GM18870 (cell line): ENCODE measurements around the gene SLC22A16.

ENCODE experiments used
- ATAC-seq: cut with Tn5 transposase; IDR thresholded peaks from one replicate; pipeline ENCODE4 v1.9.1; 2021; ENCODE audit warnings: moderate library complexity; ENCODE audit not compliant: unreplicated experiment

Gene SLC22A16

DNA sequence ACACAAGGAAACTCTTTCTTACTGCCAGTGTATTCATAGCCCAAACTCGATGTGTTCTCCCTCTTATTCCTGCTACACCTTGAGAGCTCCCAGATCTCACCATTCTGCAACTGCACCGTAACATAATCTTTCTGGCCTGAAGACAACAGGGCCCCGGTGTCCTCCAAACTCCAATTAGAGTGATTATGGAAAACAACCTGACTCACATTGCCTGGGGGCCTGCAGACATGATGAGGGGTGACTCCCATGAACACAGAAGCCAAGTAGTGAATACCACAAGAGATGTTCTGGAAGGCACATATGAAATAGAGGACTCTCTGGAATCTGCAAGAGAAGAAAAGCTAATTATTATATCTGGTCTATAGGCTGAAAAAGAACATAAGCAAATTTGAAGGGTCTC is 19.7 kb downstream of the SLC22A16 start:
- ATAC-seq: no peak

DNA sequence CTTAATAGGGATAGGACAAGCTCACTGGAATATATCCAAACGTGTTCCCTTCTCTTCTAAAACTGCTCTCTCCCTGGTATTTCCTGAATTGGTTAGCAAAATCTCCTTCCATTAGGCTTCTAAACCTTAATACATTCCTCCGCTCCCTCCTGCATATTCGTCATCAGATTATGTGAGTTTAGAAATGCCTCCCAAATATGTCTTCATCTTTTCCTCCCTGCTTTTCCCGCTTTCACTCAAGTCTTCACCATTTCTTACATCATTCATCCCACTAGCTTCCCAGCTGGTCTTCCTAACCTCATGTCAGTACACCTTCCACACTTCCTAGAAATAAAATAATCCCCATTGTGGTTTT is 26.9 kb downstream of the SLC22A16 start:
- no peak for ATAC-seq

DNA sequence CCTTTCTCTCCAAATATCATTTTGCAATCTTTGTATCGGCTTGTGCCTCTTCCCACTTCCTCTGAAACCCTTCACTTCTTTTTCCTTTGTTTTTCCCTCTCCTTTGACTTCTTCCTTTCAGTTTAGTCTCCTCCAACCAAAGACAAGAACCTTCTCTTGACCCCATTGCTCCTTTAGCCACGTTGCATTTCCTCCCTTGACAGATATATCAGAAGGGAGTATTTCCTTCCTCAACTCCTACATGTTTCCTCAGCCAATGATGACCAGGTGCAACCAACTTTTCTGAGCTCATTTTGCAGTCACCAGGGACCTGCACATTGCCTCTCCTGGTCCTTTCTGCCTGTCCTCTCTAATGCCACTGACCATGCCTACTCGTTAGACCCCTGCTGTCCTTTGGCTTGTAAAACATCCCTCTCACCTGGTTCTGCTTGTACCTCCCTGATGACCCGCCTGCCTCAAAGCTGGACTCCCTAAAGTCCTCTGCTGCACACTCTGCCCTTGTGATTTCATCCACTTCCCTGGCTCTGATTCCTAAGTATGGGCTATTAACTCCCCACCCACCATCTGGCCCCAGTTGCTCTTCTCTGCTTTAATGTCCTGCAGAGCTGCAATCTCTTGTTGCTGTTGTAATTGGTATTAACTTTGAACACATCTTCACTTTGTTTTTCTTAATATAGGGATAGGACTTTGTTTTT is 27.4 kb downstream of the SLC22A16 start:
- ATAC-seq: no peak

DNA sequence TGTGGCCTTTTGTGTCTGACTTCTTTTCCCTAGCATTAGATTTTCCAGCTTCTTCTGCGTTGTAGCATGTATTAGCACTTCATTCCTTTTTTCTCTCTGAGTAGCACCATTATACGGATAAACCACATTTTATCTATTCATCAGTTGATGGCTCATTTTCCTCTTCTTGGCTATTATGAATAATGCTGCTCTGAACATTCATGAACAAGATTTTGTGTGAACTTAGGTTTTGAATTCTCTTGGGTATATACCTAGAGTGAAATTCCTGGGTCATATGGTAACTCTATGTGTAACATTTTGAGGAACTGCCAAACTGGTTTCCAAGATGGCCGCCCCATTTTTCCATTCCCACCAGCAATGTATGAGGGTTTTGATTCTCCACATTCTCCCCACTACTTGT is 28.7 kb downstream of the SLC22A16 start:
- ATAC-seq: no peak

DNA sequence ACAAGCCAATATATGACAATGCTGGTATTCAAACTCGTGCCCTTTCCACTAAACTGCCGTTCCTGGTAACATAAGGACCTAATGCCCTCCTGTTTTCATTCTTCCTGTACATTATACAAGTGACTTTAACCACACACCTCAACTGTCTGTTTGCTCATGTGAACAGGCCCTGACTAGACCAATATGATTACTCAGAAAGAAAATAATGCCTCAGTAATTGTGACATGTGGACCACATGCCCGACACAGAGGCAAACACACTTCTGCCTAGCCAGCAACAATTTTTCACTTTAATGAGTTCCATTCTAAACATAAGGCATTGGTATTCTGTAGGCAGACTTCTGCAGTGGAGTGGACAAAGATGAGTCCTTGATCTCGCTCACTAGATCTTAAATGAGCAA is 30.0 kb downstream of the SLC22A16 start:
- ATAC-seq: no peak

DNA sequence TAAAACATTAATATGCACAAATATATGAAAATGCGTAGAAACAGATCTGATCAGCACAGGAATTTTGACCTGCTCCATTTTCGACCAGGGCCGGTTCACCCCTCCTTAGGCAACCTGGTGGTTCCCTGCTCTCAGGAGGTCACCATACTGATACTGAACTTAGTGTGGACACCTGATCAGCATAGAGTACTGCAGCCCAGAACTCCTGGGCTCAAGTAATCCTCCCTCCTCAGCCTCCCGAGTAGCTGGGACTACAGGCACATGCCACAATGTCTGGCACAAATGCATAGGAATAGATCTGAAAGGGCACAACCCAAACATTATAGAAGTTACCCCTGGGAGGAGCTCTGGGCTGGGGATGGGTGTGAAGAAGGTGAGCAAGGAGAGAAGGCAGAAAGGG is 36.4 kb downstream of the SLC22A16 start:
- no peak for ATAC-seq

DNA sequence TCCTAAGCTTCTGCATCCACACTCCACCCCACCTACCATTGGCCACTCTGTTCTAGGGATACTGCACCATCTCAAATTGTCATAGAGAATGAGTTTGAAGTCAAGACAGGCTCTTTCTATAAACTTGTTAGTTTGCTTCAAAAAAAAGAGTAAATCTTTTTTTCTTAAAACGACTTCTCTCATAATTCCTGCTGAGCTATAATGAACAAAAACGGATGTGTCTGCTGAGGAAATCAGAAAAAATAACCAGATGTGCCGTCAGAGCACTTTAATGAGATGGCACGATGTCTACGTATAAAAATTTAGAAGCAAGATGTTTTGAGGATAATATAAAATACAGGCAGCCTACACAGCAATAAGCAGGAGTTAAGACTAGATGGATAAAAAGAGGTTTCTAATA is 37.1 kb downstream of the SLC22A16 start:
- no peak for ATAC-seq

DNA sequence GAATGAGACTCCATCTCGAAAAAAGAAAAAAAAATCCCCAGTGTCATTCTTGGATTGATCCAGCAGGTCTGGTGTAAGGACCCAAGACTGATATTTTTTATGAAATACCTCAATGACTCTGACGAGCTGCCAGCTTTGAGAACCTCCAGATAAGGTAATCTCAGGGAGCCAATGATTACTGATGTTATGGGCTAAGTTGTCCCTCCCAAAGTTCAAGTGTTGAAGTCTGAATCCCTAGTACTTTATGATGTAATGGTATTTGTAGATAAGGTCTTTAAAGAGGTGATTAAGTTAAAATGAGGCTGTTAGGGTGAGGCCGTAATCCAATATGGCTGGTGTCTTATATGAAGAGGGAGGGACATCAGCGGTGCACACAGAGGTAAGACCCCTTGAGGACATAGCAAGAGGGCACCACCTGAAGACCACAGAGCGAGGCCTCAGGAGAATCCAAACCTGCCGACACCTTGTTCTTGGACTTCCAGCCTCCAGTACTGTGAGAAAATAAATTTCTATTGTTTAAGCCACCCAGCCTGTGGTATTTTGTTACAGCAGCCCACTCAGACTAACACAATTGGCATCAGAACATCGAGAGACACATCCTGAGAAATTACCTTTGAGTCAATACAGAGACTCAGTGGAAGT is 41.3 kb downstream of the SLC22A16 start:
- no peak for ATAC-seq

DNA sequence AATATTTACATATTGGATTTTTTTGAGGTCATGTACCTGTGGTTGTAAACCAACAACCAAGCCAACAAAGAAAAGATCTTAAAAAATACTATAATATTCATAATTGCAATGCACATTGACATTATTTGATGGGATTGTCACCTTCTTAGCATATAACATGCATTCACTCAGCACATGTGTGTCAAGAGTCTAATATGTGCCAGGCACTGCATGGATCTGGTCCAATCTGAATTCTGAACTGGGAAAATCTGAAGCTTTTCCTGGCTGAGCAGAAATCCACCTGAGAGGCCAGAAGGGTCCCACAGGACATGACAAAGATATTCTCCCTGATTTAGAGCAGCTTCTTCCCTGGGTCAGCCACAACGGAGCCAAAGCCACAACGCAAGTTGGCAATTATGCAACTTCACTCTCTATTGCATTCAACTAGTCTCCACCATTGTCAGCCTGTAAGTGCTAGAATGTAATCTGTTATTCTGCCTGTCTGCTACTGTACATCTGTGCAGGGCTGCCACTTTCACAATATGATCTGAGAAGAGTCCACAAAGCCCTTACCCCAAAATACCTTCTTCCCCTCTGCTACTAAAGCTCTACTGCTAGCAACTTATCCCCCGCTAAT is 44.0 kb downstream of the SLC22A16 start:
- no peak for ATAC-seq

DNA sequence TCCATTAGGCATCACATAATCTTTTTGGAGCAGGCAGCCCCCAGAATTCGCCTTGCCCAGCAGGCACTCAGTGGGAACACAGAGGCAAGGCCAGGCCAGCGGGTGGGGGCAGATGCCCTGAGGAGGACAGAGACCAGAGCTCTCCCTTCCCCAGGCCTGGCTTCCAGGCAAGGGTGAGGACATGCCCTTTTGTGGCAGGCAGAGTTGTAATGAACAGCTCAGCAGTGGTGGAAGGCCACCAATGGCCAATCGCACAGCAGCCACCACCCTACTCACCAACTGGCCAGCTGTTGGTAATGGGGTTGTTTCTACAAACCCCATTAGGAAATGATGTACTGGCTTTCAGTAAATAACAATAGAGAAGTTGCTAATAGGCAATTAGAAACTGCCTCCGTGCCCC is 45.7 kb downstream of the SLC22A16 start:
- no peak for ATAC-seq

DNA sequence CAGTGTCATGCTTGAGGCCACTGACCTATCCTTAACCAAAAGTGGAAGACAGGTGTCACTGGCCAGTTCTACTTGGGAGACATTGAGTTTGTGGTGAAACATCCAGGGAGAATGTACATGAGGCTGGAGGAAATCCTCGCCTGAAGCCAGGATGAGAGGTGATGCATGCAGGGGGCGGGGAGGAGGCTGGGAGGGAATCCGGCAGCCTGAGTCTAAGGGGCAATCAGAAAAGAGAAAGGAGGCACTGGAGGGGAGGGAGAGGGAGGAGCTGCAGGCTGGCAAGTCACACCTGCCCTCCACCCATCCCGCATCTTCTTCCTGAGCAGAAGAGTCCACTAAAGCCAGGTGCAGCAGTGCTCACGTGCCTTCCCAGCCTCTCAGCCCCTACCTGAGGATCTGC is 46.2 kb downstream of the SLC22A16 start:
- ATAC-seq: no peak

DNA sequence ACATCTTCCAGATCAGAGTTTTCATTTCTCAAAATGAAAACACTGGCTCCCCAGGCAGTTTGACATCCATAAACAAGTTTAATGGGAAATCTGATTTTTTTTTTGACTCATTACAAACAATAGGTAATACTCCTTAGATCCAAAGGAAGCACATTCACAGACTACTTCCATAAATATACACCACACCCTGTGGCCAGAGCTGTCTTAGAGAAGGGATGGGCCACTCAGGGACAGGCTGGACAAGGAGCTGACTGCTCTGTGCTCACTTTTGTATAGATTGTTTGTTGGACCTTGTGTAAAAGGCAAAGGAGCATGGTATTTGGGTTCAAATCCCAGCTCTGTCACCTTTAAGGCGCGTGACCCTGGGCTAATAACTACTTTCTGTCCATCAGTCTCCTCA is 48.3 kb downstream of the SLC22A16 start:
- no peak for ATAC-seq

DNA sequence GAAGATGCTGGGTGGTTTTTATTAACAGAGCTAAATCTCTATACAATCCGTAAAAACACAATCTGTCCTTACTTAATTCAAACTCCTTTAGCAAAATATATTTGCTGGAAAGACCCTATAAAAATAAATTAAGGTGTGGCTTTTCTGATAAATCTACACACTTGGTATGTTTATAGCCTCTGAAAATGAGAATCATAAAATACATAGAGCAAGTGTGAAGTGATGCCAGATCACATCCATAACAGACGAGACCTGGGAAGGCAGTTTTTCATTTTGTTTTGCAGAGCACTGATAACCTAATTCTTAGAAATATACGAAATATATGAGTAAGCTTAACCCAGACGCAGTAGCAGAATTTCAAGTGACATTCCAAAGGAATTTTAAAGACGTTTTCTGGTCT is 50.6 kb downstream of the SLC22A16 start:
- ATAC-seq: no peak

DNA sequence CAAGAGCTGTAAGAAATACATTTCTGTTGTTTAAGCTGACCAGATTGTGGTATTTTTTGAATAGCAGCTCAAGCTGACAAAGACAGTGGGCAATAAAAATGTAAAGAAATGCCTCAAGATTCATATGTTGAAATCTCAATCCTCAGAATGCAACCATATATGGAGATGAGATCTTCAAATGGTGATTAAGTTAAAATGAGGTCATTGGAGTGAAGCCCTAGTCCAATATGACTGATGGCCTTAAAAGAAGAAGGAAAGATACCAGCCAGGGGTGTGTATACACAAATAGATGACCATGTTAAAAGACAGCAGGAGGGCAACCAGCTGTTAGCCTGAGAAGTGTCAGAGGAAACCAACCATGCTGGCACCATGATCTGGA is 54.0 kb downstream of the SLC22A16 start:
- ATAC-seq: no peak

DNA sequence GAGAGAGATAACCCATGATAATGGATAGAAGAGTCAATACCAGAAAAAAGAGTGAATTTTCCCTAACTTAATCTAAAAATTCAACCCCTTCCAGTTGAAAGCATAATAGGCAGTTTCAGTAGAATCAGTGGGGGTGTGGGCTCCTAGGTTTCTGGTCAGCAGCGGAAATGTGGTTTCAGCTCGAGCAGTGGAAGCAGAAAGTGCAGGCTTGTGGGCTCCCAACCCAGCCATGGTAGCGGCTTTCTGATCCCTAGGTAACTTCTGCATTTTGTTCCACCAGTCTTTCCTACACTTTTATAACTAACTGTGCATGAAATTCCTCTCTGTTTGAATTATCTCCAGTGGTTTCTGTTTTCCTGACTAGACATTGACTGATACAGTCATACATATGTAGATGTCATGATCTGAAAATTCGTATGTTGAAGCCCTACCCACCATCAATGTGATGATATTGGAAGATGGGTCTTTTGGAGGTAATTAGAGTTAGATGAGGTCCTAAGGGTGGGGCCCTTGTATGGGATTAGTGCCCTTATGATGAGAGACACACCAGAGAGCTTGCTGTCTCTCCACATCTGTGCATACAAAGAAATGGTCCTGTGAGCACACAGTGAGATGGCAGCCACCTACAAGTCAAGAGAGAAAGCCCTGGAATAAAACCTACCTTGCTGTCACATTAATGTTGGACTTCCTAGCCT is 54.5 kb downstream of the SLC22A16 start:
- ATAC-seq: no peak

DNA sequence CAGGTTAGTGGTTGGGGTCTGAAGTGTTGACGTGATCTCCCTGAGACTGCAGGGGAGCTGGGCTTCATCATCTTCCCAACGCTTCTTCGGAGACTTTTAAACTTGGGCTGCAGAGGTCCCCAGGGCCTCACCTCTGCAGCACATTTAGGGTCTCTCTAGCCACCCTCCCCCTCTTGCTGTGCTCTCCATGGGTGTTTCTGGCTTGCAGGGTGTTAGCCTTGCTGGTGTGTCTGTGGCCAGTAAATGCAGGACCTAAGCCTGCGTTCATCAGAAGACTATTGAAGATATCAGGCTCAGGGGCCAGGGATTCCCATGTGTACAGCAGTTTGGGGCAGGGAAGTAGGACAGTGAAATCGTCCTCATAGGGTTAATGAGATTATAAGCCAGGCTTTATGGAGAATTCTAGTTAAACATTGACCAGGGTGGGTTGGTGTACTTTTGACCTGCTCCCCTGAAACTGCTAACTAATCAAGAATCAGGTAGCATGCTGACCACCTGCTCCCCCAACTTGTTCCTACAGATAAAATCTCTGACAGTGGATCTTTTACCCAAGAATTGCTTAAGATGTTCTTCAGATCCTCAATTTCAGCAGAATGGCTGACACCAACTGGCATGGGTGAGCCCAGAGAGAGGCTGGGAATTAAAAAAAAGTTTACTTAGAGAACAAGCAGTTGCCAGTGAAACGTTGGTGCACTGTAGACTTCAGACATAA is 57.2 kb downstream of the SLC22A16 start:
- ATAC-seq: no peak

DNA sequence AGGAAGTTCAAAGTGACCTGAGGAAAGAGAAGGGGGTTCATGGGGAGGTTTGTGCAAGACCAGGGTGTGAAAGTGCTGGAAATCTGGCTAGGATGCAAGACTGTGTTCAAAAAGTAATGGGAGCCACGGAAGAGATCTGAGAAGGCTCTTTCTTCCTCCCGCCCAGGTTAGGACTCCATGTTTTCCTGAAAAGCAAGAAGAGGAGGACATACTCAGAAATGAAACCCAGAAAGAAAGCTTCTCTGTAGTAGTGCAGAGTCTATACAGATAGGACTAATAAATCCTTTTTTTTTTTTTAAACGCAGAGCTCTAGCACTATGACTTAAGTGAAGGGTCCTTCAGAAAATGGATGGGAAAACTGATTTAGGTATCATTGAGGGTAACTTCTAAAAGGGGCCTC is 57.8 kb downstream of the SLC22A16 start:
- no peak for ATAC-seq

DNA sequence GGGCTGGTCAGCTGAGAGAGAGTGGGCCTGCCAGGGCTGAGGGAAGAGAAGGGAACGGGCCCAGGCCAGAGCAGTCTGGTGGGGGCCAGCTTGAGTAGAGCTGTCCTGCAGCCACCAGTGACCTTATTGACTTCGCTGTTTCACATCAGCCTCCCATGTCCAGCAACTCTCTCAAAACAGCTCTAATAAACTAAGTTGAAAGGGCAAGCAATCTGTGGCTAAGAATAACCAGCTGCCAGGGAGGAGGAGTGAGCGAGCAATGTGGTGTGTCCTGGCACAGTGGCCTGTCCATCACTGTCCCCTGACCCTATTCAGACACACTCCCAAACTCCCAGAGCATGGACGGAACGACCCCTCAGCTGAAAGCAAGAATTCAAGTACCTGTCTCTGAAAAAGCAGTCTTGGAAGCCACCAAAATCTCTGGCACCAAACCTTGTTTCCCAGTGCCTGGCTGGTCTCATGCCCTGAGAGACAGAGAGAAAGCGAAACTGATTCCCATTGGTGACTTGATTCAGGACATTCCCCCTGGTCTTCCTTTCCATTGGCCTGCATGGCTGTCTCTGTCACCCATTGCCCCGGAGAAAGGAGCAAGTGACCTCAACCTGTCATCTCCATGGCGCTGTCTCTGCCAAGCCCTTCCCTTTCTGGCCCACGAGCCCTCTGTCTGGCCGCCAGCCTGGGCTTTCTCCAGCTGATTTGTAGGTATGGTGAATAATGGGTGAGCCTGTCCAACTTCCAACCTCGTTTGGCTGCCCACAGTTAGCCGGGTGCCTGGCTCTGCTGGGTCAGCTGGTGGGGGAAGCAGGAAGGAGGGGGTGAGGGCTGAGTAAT is 61.1 kb downstream of the SLC22A16 start, which contains the start of gene DDO:
TSS of gene DDO (minus strand) at position 490 of the 831 bp plus-strand sequence. CDS start 2,113 bp downstream, outside the sequence.
- peak; percentile 48 for ATAC-seq

DNA sequence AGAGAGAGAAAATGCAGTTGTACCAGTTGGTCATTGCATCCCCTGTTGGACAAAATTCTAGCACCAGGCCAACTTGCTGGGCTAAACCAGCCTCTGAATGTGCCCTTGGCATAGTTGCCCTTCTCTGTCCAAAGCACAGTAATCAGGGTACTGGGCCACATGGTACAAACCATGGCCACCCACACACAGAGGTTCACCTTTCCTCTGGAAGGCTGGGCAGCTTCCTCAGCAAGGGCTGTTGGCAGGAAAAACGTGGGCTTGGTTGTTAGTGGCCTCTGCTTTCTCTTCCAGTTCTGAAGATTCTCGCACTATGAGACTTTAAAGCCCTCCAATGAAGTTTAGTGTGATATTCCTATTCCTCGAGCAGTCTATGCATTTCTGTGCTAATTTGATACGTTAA is 61.7 kb downstream of the SLC22A16 start:
- no peak for ATAC-seq

DNA sequence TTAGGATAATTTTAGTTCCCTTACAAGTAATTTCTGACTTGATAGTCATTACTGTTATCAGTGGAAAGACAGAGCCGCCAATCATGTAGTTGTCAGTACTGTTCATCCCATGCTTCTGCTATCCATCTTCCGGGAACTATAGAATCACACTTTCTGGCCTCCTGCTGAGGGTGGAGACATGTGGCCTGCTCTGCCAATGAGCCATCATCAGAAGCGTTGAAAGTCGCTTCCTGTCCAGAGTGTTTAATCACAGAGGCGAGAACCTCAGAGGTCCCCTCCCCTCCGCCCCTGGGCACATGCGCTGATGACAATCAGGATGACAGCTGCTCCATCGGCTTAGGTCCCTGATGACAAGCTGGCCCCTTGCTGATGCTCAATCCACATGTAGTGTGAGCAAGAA is 64.1 kb downstream of the SLC22A16 start:
- no peak for ATAC-seq
